ENCODE results near the gene GNG12. TPM values are rescaled to one million over a fixed set of nuclear protein-coding genes. Genes with fewer than 3 reads are reported as not detected.

GNG12 gene
- total and polyA plus RNA-seq, 2 donors (not counting 1 experiment from before 2014, with no cell fraction given), result not detected

- TF ChIP-seq EZH2 (IDR thresholded peaks at IDR 0.05; ENCODE audit: borderline replicate concordance, insufficient read depth, low read depth, low read length, poor library complexity, severe bottlenecking) (no peak), CTCF (IDR thresholded peaks at IDR 0.05) (no peak)
- no peaks in the 10 kb centered on the region for H3K79me2 ChIP-seq (ENCODE audit: control insufficient read depth, insufficient read depth, low read length)
- DNase-seq (no peak), ATAC-seq (ENCODE audit: low read depth) (no peak)
- Mint-ChIP-seq H3K27me3 (peaks cover 27% of the 10 kb centered on the region), H3K4me1 (no peaks in the 10 kb centered on the region), H3K9me3 (ENCODE audit: insufficient read depth) (no peaks in the 10 kb centered on the region), H3K27ac (no peak overlapping the region), H3K4me3 (no peak overlapping the region)
- no peak overlapping the region for H3K4me3 ChIP-seq (ENCODE audit: control extremely low read depth in 1 of 5, extremely low read depth in 1 of 5, insufficient read depth in 1 of 5, low read depth in 2 of 5, low read length in 4 of 5)
- no peaks in the 10 kb centered on the region for H4K20me1 ChIP-seq (ENCODE audit: control insufficient read depth, insufficient read depth, low read length, poor library complexity, severe bottlenecking)
- H2AFZ ChIP-seq (ENCODE audit: insufficient read depth, low read depth, low read length, poor library complexity, severe bottlenecking), result no peak overlapping the region
- no peak overlapping the region for H3K27ac ChIP-seq (ENCODE audit: low read length in 2 of 2)
- peaks cover 0 to 2% (median 0%) of the 10 kb centered on the region in 4 experiments for H3K27me3 ChIP-seq (replicated peaks in 1 of 4; ENCODE audit: control extremely low read depth in 1 of 4, control insufficient read depth in 3 of 4, insufficient read depth in 4 of 4, low read length in 3 of 4)
- H3K9ac ChIP-seq (ENCODE audit: low read length), result no peak overlapping the region
- no peak overlapping the region for H3K4me2 ChIP-seq (replicated peaks; ENCODE audit: low read depth, low read length, poor library complexity, severe bottlenecking)
- ChIA-PET POLR2A (no interaction called here), CTCF (interaction anchor here (8.5 kb wide), 1 partner anchor 15 kb away, joined by 63 read pairs; no protein-coding TSS in a partner anchor)
- no peaks in the 10 kb centered on the region for H3K4me1 ChIP-seq (ENCODE audit: control insufficient read depth in 2 of 2, insufficient read depth in 2 of 2, low read length in 2 of 2)
- H3K9me3 ChIP-seq (ENCODE audit: control extremely low read depth in 1 of 3, control insufficient read depth in 2 of 3, insufficient read depth in 1 of 3, low read length in 2 of 3), result no peaks in the 10 kb centered on the region
- no peaks in the 10 kb centered on the region for H3K36me3 ChIP-seq (replicated peaks in 1 of 2; ENCODE audit: control extremely low read depth in 1 of 2, control insufficient read depth in 1 of 2, extremely low read depth in 1 of 2, insufficient read depth in 2 of 2, low read length in 1 of 2)
- WGBS (ENCODE audit: insufficient coverage), result 100% methylated on average over 2 of the region's 4 CpGs
- intact Hi-C loops (cut with micrococcal nuclease), result no loop called here
These were observed 59.8 kb downstream of the GNG12 start for GRCh38 chr1:67773462-67773861.

- CTCF ChIA-PET, result interaction anchor here (1.1 to 8.5 kb wide), 2 partner anchors 13 to 239 kb away, joined by 3 to 63 read pairs; no protein-coding TSS in a partner anchor
These were observed 61.5 kb downstream of the GNG12 start for GRCh38 chr1:67771749-67772148.

More at GRCh38 chr1:67771749-67772148, 61.5 kb downstream of the GNG12 start:
- H3K9me3 ChIP-seq (ENCODE audit: control extremely low read depth in 1 of 3, control insufficient read depth in 2 of 3, insufficient read depth in 1 of 3, low read length in 2 of 3), result no peaks in the 10 kb centered on the region
- no peak overlapping the region for H3K9ac ChIP-seq (ENCODE audit: low read length)
- no peak overlapping the region for H3K27ac Mint-ChIP-seq
- H3K79me2 ChIP-seq (ENCODE audit: control insufficient read depth, insufficient read depth, low read length), result no peaks in the 10 kb centered on the region
- TF ChIP-seq EZH2 (IDR thresholded peaks at IDR 0.05; ENCODE audit: borderline replicate concordance, insufficient read depth, low read depth, low read length, poor library complexity, severe bottlenecking) (no peak), CTCF (IDR thresholded peaks at IDR 0.05) (no peak)
- no CpG with 5 or more reads among the region's 1 CpG for WGBS (ENCODE audit: insufficient coverage)
- no peak overlapping the region for H3K4me3 Mint-ChIP-seq
- POLR2A ChIA-PET, result no interaction called here
- no peaks in the 10 kb centered on the region for H3K4me1 ChIP-seq (ENCODE audit: control insufficient read depth in 2 of 2, insufficient read depth in 2 of 2, low read length in 2 of 2)
- H3K4me1 Mint-ChIP-seq, result peaks cover 2% of the 10 kb centered on the region
- peaks cover 0 to 2% (median under 1%) of the 10 kb centered on the region in 4 experiments for H3K27me3 ChIP-seq (replicated peaks in 1 of 4; ENCODE audit: control extremely low read depth in 1 of 4, control insufficient read depth in 3 of 4, insufficient read depth in 4 of 4, low read length in 3 of 4)
- intact Hi-C loops (cut with micrococcal nuclease), result no loop called here
- peaks cover 33% of the 10 kb centered on the region for H3K27me3 Mint-ChIP-seq
- no peak for ATAC-seq (ENCODE audit: low read depth)
- H3K4me3 ChIP-seq (ENCODE audit: control extremely low read depth in 1 of 5, extremely low read depth in 1 of 5, insufficient read depth in 1 of 5, low read depth in 2 of 5, low read length in 4 of 5), result no peak overlapping the region
- no peaks in the 10 kb centered on the region for H3K9me3 Mint-ChIP-seq (ENCODE audit: insufficient read depth)
- H4K20me1 ChIP-seq (ENCODE audit: control insufficient read depth, insufficient read depth, low read length, poor library complexity, severe bottlenecking), result no peaks in the 10 kb centered on the region
- no peak overlapping the region for H2AFZ ChIP-seq (ENCODE audit: insufficient read depth, low read depth, low read length, poor library complexity, severe bottlenecking)
- no peak overlapping the region for H3K27ac ChIP-seq (ENCODE audit: low read length in 2 of 2)
- no peak overlapping the region for H3K4me2 ChIP-seq (replicated peaks; ENCODE audit: low read depth, low read length, poor library complexity, severe bottlenecking)
- H3K36me3 ChIP-seq (replicated peaks in 1 of 2; ENCODE audit: control extremely low read depth in 1 of 2, control insufficient read depth in 1 of 2, extremely low read depth in 1 of 2, insufficient read depth in 2 of 2, low read length in 1 of 2), result no peaks in the 10 kb centered on the region
- no peak for DNase-seq
